DND-41 (cell line): Measurements from ENCODE around the gene FAM83D.

Experiments
- EZH2 ChIP-seq: IDR thresholded peaks from 3 replicates; pipeline ENCODE4 v1.6.1; 2012; ENCODE audit warnings: borderline replicate concordance, low read depth, mild to moderate bottlenecking, moderate library complexity, low read length, inconsistent platforms; ENCODE audit not compliant: severe bottlenecking
- TF ChIP-seq, protein P1 (sequence below): IDR thresholded peaks from 2 replicates; pipeline ENCODE4 v1.5.1; 2012; ENCODE audit warnings: borderline replicate concordance, low read length, moderate library complexity, mild to moderate bottlenecking; ENCODE audit not compliant: poor library complexity, severe bottlenecking; ENCODE audit errors: extremely low read depth

DNA sequence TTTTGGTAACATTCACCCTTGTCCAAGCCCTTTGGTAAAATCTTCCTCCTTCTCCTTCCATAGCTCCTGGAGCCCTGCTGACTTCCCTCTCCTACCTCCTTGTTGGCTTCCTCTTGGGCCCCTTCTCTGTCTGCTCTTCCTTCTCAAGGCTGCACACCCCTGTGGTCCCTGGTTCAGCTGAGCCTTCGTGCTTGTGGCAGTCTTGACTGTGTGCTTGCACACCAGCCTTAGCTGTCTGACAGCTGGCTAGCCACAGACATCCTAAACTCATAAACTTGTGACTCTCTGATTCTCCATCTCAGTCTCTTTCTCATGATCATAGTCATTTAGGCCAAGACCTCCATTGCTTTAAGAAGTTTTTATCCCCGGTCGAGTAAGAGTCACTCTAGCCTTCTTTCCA is 73.0 kb downstream of the FAM83D start:
- TF ChIP-seq EZH2: no peak
- TF ChIP-seq, protein P1, sequence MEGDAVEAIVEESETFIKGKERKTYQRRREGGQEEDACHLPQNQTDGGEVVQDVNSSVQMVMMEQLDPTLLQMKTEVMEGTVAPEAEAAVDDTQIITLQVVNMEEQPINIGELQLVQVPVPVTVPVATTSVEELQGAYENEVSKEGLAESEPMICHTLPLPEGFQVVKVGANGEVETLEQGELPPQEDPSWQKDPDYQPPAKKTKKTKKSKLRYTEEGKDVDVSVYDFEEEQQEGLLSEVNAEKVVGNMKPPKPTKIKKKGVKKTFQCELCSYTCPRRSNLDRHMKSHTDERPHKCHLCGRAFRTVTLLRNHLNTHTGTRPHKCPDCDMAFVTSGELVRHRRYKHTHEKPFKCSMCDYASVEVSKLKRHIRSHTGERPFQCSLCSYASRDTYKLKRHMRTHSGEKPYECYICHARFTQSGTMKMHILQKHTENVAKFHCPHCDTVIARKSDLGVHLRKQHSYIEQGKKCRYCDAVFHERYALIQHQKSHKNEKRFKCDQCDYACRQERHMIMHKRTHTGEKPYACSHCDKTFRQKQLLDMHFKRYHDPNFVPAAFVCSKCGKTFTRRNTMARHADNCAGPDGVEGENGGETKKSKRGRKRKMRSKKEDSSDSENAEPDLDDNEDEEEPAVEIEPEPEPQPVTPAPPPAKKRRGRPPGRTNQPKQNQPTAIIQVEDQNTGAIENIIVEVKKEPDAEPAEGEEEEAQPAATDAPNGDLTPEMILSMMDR: no peak
